ENCODE data around the gene CCSER1. TPM values are rescaled to one million over a fixed set of nuclear protein-coding genes. Genes with fewer than 3 reads are reported as not detected.
"Not testable (repeated sequence)": the region's sequence is repeated elsewhere in the genome, so short reads cannot be mapped to it uniquely, and the experiment has no call there.

The CCSER1 gene
- total RNA-seq, 1 donor = 0.43 TPM

- H3K4me3 ChIP-seq (ENCODE audit: low read depth, low read length) = no peak overlapping the region
- no peak for TF ChIP-seq CTCF (IDR thresholded peaks at IDR 0.05; ENCODE audit: insufficient read depth, low read depth, low read length)
- no peak for DNase-seq (ENCODE audit: low read depth)
Measured at GRCh38 chr4:90876296-90876695, 749.1 kb downstream of the CCSER1 start.

- no peak for DNase-seq (ENCODE audit: low read depth)
- TF ChIP-seq CTCF (IDR thresholded peaks at IDR 0.05; ENCODE audit: insufficient read depth, low read depth, low read length) = no peak
- H3K4me3 ChIP-seq (ENCODE audit: low read depth, low read length) = no peak overlapping the region
Measured at GRCh38 chr4:90883519-90883918, 756.3 kb downstream of the CCSER1 start.

GRCh38 chr4:90888571-90888970 lies 761.4 kb downstream of the CCSER1 start:
- DNase-seq (ENCODE audit: low read depth) = no peak
- no peak for TF ChIP-seq CTCF (IDR thresholded peaks at IDR 0.05; ENCODE audit: insufficient read depth, low read depth, low read length)
- no peak overlapping the region for H3K4me3 ChIP-seq (ENCODE audit: low read depth, low read length)

GRCh38 chr4:90889171-90889570 lies 762.0 kb downstream of the CCSER1 start:
- no peak for DNase-seq (ENCODE audit: low read depth)
- H3K4me3 ChIP-seq (ENCODE audit: low read depth, low read length) = no peak overlapping the region
- TF ChIP-seq CTCF (IDR thresholded peaks at IDR 0.05; ENCODE audit: insufficient read depth, low read depth, low read length) = no peak

- not testable (repeated sequence) for DNase-seq (ENCODE audit: low read depth); H3K4me3 ChIP-seq (ENCODE audit: low read depth, low read length)
Measured at GRCh38 chr4:90903413-90903812, 776.2 kb downstream of the CCSER1 start.

- DNase-seq (ENCODE audit: low read depth) = no peak
- no peak for TF ChIP-seq CTCF (IDR thresholded peaks at IDR 0.05; ENCODE audit: insufficient read depth, low read depth, low read length)
- H3K4me3 ChIP-seq (ENCODE audit: low read depth, low read length) = no peak overlapping the region
Measured at GRCh38 chr4:90904021-90904420, 776.8 kb downstream of the CCSER1 start.

GRCh38 chr4:90906239-90906638 lies 779.0 kb downstream of the CCSER1 start:
- no peak for TF ChIP-seq CTCF (IDR thresholded peaks at IDR 0.05; ENCODE audit: insufficient read depth, low read depth, low read length)
- H3K4me3 ChIP-seq (ENCODE audit: low read depth, low read length) = no peak overlapping the region
- no peak for DNase-seq (ENCODE audit: low read depth)

GRCh38 chr4:90911724-90912434 lies 784.7 kb downstream of the CCSER1 start:
- H3K4me3 ChIP-seq (ENCODE audit: low read depth, low read length); DNase-seq (ENCODE audit: low read depth): not testable (repeated sequence)

Measured in fibroblast of villous mesenchyme (primary cell).